Measurements from ENCODE around the gene ARAP1.

ARAP1 gene

GRCh38 chr11:72702096-72702495 is 50.1 kb downstream of the ARAP1 start:
- DNase-seq = no peak

- DNase-seq = no peak
Measured at GRCh38 chr11:72701466-72701865, 50.7 kb downstream of the ARAP1 start.

GRCh38 chr11:72700146-72700545 is 52.1 kb downstream of the ARAP1 start:
- no peak for DNase-seq

GRCh38 chr11:72697814-72698213 is 54.4 kb downstream of the ARAP1 start:
- DNase-seq = no peak

GRCh38 chr11:72696866-72697700 is 55.1 kb downstream of the ARAP1 start:
- DNase-seq = no peak

- DNase-seq = no peak
Measured at GRCh38 chr11:72695354-72695753, 56.9 kb downstream of the ARAP1 start.

GRCh38 chr11:72693271-72693968 is 58.8 kb downstream of the ARAP1 start:
- DNase-seq = no peak

GRCh38 chr11:72692498-72693237 is 59.5 kb downstream of the ARAP1 start:
- no peak for DNase-seq

- no peak for DNase-seq
Measured at GRCh38 chr11:72690166-72690565, 62.0 kb downstream of the ARAP1 start.

GRCh38 chr11:72688929-72689328 is 63.3 kb downstream of the ARAP1 start:
- DNase-seq = no peak

GRCh38 chr11:72688486-72688885 is 63.7 kb downstream of the ARAP1 start:
- DNase-seq = no peak

- DNase-seq = no peak
Measured at GRCh38 chr11:72687326-72687725, 64.9 kb downstream of the ARAP1 start.

- no peak for DNase-seq
Measured at GRCh38 chr11:72686639-72687220, 65.5 kb downstream of the ARAP1 start.

GRCh38 chr11:72685560-72686480 is 66.4 kb downstream of the ARAP1 start:
- no peak for DNase-seq

GRCh38 chr11:72684236-72684912 is 67.8 kb downstream of the ARAP1 start:
- no peak for DNase-seq

- DNase-seq = peak; percentile 90
Measured at GRCh38 chr11:72683782-72684200, 68.4 kb downstream of the ARAP1 start.

GRCh38 chr11:72682858-72683243 is 69.4 kb downstream of the ARAP1 start:
- no peak for DNase-seq

- DNase-seq = no peak
Measured at GRCh38 chr11:72682238-72682857, 69.9 kb downstream of the ARAP1 start.

GRCh38 chr11:72681226-72682153 is 70.7 kb downstream of the ARAP1 start:
- DNase-seq = no peak

GRCh38 chr11:72680624-72681158 is 71.5 kb downstream of the ARAP1 start:
- DNase-seq = no peak
